SK-N-MC (cell line): ENCODE measurements around the gene PAGR1.

ENCODE experiments used
- EZH2 ChIP-seq: fragments of 200-600 bp; sonication (generic); IDR thresholded peaks from one replicate; pipeline ENCODE4 v1.6.1; 2017; ENCODE audit warnings: antibody characterized with exemption
- POLR2AphosphoS5 ChIP-seq: IDR thresholded peaks from 2 replicates; pipeline ENCODE4 v1.6.1; 2012; ENCODE audit warnings: mild to moderate bottlenecking, low read depth, low read length, borderline replicate concordance

DNA sequence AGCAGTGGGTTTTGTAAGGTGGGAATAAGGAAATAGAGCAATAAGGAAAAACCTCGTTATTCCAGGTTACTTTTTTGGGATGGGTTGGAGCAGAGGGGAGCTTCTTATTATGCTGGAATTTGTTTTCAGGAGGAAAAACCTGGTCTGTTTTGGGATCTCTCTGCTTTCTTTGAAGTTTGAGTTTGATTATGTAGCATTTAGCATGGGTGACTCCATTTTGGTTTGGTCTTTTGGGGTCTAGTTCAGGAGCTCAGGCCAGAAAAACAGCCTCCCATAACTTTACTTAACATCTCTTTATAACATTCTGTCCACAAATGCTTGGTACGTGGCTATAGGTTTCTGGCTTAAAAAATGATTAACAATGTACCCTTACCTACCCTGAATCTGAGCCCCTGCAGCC lies 46.4 kb upstream of the PAGR1 start:
- TF ChIP-seq POLR2AphosphoS5: no peak
- no peak for TF ChIP-seq EZH2
